RWPE1 (cell line): ENCODE results near the gene EML1.
A peak's percentile ranks its signal among the peaks of the same experiment; 100 is the strongest.

Experiments
- CTCF ChIA-PET: fragments of 350-600 bp; sonication (Branson Sonifier 250); formaldehyde crosslinking; extraction: SDS; loops from one replicate; lab custom pipeline; 2021; lab: Yijun Ruan, JAX
- POLR2A ChIA-PET: fragments of 400-600 bp; formaldehyde crosslinking; extraction: SDS; loops from one replicate; lab custom pipeline; 2020; ENCODE audit warnings: antibody characterized with exemption; ENCODE audit not compliant: low non-redundant PET; lab: Yijun Ruan, JAX
- DNase-seq: peaks from one replicate; pipeline ENCODE4 v3.0.0; 2012; ENCODE audit warnings: low spot score
- H3K27ac ChIP-seq: fragments of 450-650 bp; 2 replicates; pipeline ENCODE4 v1.5.1; 2017
- TF ChIP-seq, protein P1 (sequence below): fragments of 450-650 bp; conservative IDR thresholded peaks from 2 replicates; pipeline ENCODE4 v1.5.1; 2017; ENCODE audit warnings: low read depth, mild to moderate bottlenecking

The EML1 gene

DNA sequence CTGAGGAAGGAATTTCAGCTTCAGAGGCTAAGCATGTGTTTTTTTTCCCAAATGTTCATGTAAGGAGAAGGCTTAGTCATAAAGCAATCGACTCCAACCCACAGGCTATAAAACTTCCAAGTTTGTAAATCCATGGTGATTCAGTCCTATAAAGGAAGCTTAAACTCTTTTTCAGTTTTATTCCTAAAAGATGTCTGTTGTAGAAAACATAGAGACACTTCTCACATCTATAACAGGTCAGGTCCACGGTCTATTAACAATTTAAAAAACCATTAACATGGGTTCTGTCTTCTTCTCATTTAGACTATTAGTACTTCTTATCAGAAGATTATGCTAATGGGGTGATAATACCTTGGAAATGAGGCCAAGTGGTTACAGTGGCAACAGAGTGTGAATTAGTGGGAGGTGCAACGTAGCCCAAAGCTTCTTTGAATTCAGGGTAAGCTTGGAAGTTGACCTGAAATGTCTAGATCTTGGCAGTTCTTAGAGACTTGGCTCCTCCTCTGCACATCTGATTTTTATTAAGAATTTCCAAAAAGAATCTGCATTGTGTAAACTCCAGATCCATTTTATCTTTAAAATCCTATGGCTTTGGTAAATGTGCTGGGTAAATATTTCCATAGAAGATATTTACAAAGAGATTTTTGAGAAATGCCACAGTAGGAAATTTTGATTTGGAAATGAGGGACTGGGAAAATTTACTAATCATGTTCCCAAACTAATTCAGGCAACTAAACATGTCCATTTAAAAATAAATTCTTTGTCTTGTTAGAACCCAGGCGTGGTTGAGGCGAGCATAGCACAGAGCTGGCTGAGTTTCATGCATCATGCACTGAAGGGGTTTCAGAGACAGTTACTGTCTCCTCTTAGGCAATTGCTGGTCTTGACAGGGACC, 86.4 kb downstream of the EML1 start:
- peak; percentile 30 for DNase-seq
- POLR2A ChIA-PET = no interaction called here
- TF ChIP-seq, protein P1, sequence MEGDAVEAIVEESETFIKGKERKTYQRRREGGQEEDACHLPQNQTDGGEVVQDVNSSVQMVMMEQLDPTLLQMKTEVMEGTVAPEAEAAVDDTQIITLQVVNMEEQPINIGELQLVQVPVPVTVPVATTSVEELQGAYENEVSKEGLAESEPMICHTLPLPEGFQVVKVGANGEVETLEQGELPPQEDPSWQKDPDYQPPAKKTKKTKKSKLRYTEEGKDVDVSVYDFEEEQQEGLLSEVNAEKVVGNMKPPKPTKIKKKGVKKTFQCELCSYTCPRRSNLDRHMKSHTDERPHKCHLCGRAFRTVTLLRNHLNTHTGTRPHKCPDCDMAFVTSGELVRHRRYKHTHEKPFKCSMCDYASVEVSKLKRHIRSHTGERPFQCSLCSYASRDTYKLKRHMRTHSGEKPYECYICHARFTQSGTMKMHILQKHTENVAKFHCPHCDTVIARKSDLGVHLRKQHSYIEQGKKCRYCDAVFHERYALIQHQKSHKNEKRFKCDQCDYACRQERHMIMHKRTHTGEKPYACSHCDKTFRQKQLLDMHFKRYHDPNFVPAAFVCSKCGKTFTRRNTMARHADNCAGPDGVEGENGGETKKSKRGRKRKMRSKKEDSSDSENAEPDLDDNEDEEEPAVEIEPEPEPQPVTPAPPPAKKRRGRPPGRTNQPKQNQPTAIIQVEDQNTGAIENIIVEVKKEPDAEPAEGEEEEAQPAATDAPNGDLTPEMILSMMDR = no peak
- CTCF ChIA-PET = interaction anchor here (0.6 to 1.5 kb wide), 4 partner anchors 20 to 337 kb away, joined by 3 to 4 read pairs (median 4); no protein-coding TSS in a partner anchor
- no peak overlapping the region for H3K27ac ChIP-seq

DNA sequence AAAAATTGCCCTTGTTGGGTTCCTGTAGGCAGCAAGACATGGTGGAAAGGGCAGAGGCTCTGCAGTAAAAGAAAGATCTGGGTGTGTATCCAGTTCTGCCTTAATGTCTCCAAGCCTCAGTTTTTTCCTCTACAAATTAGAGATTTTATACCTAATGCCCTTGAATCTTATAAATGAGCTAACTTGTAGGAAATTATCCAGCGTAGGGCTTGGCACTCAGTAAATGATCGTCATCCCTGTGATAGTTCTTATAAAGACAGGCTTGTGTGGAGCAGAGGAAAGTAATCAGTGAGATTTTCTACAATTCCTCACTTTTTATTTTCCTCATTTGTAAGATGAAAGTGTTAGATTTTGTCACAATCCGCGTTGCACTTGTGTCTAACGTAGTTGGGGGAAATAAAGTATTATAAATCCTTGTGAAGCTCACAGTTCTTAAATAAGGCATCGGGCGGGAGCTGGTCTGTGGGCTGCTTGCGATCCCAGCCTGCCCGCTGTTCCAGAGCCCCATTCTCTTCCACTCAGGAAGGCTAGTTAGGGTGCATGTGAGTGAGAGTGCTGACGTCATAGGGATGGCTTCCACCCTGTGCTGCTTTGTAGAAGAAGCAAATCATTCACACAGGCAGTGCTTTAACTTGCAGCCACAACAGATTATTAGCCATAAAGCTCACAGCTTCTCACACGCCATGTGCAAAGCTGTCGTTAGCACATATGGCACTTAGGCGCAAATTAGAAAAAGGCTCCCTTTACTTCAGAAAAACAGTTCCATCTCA, 87.6 kb downstream of the EML1 start:
- DNase-seq = no peak
- CTCF ChIA-PET = interaction anchor here (1.0 to 1.5 kb wide), 2 partner anchors 19 to 151 kb away, joined by 3 to 4 read pairs; no protein-coding TSS in a partner anchor
- TF ChIP-seq, protein P1 = no peak
- no peak overlapping the region for H3K27ac ChIP-seq
- POLR2A ChIA-PET = no interaction called here

DNA sequence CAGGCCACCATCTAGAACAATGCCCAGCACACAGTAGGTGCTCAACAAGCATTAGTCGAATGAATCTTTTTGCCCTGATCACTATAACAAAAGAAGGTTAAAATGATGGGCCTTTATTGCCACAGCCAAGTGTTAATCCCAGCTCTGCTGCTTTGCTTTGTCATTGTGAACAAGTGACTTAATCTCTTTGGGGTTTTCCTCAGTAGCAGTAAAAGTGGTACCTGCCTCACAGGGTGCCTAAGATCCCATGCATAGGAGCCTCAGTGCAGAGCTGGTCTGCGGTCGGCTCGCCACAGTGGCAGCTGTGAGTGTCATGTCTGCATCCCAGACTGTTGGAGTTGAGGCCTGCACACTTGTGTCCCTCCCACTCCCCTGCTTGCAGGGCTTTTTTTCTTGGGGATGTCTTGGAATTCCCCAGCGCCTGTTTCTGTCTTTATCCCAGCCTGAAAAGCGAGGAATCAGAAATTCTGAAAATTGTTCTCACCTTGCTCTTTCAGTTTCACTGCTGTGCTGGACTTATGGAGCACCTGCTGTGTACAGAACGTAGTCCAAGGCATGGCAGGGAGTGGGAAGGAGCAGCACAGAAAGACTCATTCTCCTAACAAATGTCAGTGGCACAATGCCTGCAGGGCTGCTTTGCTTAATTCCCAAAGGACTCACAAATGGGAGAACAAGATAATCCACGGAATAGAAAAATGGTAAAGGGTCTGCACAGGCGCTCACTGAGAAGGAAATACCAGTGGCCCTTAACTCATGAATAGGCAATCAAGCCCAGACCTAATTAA, 90.8 kb downstream of the EML1 start:
- TF ChIP-seq, protein P1 = no peak
- DNase-seq = no peak
- H3K27ac ChIP-seq = no peak overlapping the region
- ChIA-PET CTCF (interaction anchor here (0.5 to 0.8 kb wide), 5 partner anchors 87 to 190 kb away, joined by 3 to 6 read pairs (median 3); no protein-coding TSS in a partner anchor), POLR2A (no interaction called here)

DNA sequence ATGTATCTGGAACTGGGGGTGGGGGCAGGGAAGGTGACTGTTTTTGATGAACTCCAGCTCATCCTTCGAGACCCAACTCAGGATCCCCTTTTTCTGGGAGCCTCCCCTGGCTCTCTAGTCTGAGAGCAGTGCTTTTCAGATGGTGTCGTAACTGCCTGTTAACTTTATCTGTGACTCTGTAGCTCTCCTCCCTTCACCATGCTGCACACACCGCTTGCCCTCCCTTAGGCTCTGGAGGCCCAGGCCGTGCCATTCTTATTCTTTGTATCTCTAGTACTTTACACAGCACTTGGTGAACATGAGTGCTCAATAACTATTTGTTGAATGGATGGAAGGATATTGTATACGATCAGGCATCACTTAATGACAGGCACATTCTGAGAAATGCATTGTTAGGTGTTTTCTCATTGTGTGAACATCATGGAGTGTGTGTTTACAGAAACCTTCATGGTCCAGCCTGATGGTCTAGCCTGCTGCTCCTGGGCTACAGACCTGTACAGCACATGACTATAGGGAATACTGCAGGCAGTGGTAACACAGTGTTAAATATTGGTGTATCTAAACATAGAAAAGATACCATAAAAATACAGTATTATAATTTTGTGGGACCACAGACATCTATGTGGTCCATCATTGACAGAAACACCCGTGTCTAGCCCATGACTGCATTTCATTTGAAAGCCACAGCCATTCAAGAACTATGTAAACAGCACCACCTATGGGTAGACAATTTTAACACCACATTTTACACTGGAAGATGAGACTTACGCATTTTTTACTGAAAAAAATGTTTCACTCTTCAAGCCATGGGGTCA, 91.8 kb downstream of the EML1 start:
- POLR2A ChIA-PET = no interaction called here
- no peak overlapping the region for H3K27ac ChIP-seq
- CTCF ChIA-PET = interaction anchor here (0.6 to 1.5 kb wide), 8 partner anchors 10 to 1803 kb away, joined by 3 to 6 read pairs (median 4); no protein-coding TSS in a partner anchor
- DNase-seq = peak; percentile 58
- TF ChIP-seq, protein P1 = peak; percentile 77

DNA sequence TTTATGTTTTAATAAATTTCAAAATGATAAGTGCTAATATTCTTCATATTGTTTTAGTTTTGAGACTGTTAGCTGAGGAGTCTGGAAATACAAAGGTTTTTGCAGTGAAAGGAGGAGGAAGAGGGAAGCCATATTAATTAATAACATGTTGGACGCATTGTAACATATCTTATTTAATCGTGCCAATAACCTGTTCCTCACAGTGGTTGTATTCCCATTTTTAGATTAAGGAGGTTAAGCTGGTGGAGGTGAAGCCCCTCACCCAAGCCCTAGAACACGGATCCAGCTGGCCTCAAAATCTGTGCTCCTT, 92.4 kb downstream of the EML1 start:
- DNase-seq = no peak
- H3K27ac ChIP-seq = no peak overlapping the region
- CTCF ChIA-PET = interaction anchor here (0.6 to 1.5 kb wide), 9 partner anchors 9 to 1803 kb away, joined by 3 to 5 read pairs (median 4); no protein-coding TSS in a partner anchor
- TF ChIP-seq, protein P1 = peak; percentile 45; the same call in 1 of the 2 replicates
- POLR2A ChIA-PET = no interaction called here
